ENCODE measurements around the gene CTSC. TPM values are rescaled to one million over a fixed set of nuclear protein-coding genes. Genes with fewer than 3 reads are reported as not detected.

The CTSC gene
- 191 and 226 TPM in 2 replicates for total RNA-seq

DNA sequence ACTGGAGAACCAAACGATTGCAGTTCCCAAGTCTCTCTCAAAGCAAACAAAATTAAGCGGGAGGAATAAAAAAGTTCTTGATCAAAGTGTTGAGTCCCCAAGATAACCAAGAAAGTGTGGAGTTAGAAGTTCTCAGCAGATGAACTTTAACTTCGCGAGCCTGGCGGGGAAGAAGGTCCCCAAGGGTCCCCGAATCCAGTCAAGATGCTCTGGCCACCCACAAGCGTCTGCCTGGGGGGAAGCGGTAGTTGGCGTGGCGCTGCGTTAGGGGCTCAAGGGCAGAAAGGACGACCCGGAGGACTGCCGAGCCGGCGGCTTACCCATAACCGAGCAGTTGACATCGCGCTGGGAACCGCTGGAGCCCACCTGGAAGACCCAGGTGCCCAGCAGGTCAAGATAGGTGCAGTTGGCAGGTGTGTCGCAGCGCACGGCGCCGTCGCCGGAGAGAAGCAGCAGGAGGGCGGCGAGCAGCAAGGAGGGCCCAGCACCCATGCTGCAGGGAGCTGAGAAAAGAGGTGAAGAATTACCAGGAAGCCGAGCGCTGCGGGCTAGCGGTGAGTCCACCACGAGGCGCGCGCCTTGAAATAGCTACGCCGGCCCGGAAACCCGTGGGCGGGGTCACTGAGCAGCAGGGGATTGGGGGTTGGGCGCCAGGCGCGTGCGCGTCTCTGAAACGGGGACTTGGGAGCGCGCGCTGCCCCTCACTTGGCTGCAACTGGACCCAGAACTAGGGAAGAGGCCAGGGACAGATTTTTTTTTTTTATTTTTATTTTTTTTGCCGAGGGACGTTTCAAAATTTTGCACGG, at the start of gene CTSC:
TSS of gene CTSC (minus strand) at position 556 of the 806 bp plus-strand sequence. CDS start at position 492, 64 bp downstream.

Other genes starting within 250 kb of the CTSC start
- gene RAB38, start 162.3 kb downstream of the CTSC start, total RNA-seq: 8.2 and 12.3 TPM in 2 replicates

All from mammary microvascular endothelial cell (primary cell).